ENCODE data around the gene NMNAT3.

The NMNAT3 gene

GRCh38 chr3:139710212-139710611 lies 32.4 kb upstream of the NMNAT3 start:
- DNase-seq (ENCODE audit: low read depth): no peak
- no peak for TF ChIP-seq CTCF (IDR thresholded peaks at IDR 0.05; ENCODE audit: insufficient read depth, low read depth, low read length, missing control alignments)
- no peak overlapping the region for H3K4me3 ChIP-seq (ENCODE audit: low read depth, low read length)

GRCh38 chr3:139705631-139706030 lies 27.9 kb upstream of the NMNAT3 start:
- no peak for TF ChIP-seq CTCF (IDR thresholded peaks at IDR 0.05; ENCODE audit: insufficient read depth, low read depth, low read length, missing control alignments)
- no peak for DNase-seq (ENCODE audit: low read depth)
- H3K4me3 ChIP-seq (ENCODE audit: low read depth, low read length): no peak overlapping the region

- DNase-seq (ENCODE audit: low read depth): no peak
- TF ChIP-seq CTCF (IDR thresholded peaks at IDR 0.05; ENCODE audit: insufficient read depth, low read depth, low read length, missing control alignments): no peak
- H3K4me3 ChIP-seq (ENCODE audit: low read depth, low read length): no peak overlapping the region
These were observed 18.5 kb upstream of the NMNAT3 start for GRCh38 chr3:139696314-139696604.

GRCh38 chr3:139695426-139696313 lies 17.9 kb upstream of the NMNAT3 start:
- H3K4me3 ChIP-seq (ENCODE audit: low read depth, low read length): no peak overlapping the region
- no peak for TF ChIP-seq CTCF (IDR thresholded peaks at IDR 0.05; ENCODE audit: insufficient read depth, low read depth, low read length, missing control alignments)
- DNase-seq (ENCODE audit: low read depth): no peak

GRCh38 chr3:139695007-139695406 lies 17.2 kb upstream of the NMNAT3 start:
- no peak overlapping the region for H3K4me3 ChIP-seq (ENCODE audit: low read depth, low read length)
- no peak for TF ChIP-seq CTCF (IDR thresholded peaks at IDR 0.05; ENCODE audit: insufficient read depth, low read depth, low read length, missing control alignments)
- DNase-seq (ENCODE audit: low read depth): no peak

- H3K4me3 ChIP-seq (ENCODE audit: low read depth, low read length): no peak overlapping the region
- no peak for DNase-seq (ENCODE audit: low read depth)
- no peak for TF ChIP-seq CTCF (IDR thresholded peaks at IDR 0.05; ENCODE audit: insufficient read depth, low read depth, low read length, missing control alignments)
These were observed 16.8 kb upstream of the NMNAT3 start for GRCh38 chr3:139694542-139694941.

GRCh38 chr3:139691619-139692018 lies 13.8 kb upstream of the NMNAT3 start:
- TF ChIP-seq CTCF (IDR thresholded peaks at IDR 0.05; ENCODE audit: insufficient read depth, low read depth, low read length, missing control alignments): no peak
- no peak overlapping the region for H3K4me3 ChIP-seq (ENCODE audit: low read depth, low read length)
- DNase-seq (ENCODE audit: low read depth): no peak
